GM18520 (cell line): ENCODE measurements around the gene SRCIN1.
"Not testable (repeated sequence)": the region's sequence is repeated elsewhere in the genome, so short reads cannot be mapped to it uniquely, and the experiment has no call there.

Experiments used
- ATAC-seq: cut with Tn5 transposase; IDR thresholded peaks from one replicate; pipeline ENCODE4 v1.9.1; 2021; ENCODE audit not compliant: unreplicated experiment

Gene SRCIN1

DNA sequence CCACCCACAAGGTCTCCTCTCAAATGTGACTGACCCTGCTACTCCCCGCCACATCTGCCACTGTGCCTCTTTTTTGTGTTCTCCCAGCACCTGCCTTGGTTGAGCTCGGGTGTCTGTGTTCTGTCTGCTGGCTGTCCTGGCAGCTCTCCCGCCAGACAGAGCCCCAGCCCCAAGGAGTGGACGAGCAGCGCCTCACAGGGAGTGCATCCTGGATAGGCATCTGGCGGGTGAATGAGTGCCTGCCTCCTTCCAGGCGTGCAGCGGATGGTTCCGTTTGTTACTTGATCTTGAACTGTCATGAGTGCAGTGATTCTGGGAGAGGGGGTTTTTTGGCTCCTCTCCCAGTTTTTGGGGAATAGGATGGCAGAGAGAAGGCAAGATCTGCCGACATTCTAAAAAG is 77.6 kb downstream of the SRCIN1 start:
- not testable (repeated sequence) for ATAC-seq

- ATAC-seq = not testable (repeated sequence)
Observed at GRCh38 chr17:38526526-38526925, 79.2 kb downstream of the SRCIN1 start.

- ATAC-seq = no peak
Observed at GRCh38 chr17:38512473-38513058, 93.2 kb downstream of the SRCIN1 start.

DNA sequence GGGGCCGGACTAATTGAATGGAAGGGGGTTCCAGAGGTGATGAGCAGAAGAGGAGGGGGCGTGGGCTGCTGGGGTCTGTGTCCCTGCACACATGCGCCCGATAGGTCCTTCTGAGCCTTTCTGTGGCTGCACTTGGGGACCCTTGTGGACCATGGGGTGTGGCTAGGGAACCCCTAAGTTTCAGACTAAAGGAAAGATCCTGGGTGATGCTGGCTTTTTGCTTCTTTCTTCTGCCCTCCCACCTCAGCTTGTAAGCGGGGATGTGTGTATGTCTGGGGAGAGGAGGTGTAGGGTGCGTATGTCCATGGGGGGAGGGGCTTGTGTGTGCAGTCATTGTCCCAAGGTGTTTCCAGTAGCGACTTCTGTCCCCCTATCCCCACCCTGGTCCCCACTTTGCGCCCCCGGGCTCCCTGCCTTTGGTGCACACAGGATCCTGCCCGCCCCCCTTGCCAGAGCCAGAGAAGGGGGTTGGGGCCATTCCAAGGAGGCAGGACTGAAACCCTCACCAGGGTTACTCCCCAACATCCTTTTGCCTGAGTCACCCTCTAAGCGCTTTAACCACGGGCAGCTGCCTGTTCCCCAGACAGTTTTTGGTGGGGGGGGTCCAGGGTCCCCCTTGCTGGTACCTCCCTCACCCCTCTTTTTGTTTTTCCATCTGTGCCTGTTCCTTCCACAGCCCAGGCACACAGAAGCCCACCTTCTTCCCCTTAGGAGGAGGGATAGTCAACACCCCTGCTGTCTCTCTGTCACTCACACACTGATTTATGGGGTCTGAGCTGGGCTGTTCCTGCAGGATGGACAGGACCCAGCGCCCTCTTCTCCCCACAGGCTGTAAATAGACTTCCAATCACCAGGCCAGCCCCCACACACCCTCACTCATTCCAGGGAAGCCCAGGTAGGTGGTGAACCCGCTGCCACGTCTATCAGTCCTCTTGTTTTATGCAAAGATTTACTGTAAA is 94.3 kb downstream of the SRCIN1 start:
- ATAC-seq = no peak

- ATAC-seq = no peak
Observed at GRCh38 chr17:38510421-38511149, 95.2 kb downstream of the SRCIN1 start.

DNA sequence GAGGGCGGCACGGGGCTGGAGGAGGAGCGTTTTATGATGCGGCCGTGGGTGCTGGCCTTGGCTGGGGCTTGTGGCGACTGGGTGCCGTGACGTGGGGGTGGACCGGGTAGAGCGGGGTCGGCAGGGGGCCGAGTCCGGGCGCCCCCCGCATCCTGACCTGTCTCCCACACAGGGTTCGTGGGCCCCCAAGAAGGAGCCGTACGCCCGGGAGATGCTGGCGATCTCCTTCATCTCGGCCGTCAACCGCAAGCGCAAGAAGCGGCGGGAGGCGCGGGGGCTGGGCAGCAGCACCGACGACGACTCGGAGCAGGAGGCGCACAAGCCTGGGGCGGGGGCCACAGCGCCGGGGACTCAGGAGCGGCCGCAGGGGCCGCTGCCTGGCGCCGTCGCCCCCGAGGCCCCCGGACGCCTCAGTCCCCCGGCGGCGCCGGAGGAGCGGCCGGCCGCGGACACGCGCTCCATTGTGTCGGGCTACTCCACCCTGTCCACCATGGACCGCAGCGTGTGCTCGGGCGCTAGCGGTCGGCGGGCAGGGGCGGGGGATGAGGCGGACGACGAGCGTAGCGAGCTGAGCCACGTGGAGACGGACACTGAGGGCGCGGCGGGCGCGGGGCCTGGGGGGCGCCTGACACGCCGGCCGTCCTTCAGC is 95.9 kb downstream of the SRCIN1 start:
- no peak for ATAC-seq

DNA sequence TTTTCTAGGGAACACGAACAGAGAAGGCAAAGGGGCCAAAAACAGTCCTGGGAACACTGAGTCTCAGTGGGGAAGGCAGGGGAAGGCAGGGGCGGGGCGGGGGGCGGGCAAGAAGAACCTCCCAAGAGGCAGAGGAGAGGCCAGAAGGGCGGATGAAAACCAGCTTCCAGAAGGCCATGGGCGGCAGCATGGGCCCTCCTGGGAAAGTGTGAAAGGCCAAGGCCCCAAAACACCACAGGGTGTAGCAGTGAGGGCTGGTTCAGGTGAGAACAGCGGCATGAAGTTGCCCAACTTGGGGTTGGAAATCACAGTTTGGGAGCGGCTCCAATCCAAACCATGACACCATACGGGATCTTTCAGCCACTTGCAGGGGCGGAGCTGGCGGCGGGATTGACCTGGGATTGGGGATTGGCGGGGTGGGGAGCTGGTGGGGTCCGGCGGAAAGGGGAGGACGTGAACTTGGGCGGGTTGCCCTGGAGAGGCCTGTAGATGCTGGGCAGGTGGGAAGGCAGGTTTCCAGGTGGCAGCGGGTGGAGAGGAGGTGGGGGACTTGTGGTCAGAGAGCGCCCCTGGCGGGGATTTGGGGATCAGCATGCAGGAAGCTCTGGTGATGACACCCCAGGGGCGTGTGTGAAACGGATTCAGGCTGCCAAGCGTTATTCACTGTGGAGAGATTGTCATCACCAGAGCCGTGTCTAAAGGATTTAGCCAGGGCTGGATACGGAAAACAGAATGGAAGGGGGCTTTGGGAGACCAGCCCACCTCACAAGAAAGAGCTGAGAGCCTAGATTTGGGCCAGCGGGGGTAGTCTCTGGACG is 96.6 kb downstream of the SRCIN1 start:
- ATAC-seq = no peak

DNA sequence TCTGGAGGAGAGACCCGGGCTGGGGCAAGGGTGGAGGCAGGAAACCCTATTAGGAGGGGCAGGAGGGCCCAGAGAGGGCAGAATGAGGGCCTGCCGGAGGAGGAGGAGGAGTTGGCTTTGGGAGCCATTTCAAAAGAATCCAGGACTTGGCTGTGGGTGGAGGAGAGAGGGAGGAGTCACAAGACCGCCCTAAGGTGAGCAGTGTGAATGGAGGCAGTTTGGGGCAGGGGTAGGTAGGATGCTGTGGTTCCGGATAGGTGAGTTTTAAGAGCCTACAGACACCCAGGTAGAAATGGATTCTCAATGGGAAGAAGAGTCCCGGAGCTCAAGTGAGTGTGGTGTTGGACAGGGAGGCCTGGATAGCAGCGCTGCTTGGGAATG is 97.2 kb downstream of the SRCIN1 start:
- no peak for ATAC-seq

DNA sequence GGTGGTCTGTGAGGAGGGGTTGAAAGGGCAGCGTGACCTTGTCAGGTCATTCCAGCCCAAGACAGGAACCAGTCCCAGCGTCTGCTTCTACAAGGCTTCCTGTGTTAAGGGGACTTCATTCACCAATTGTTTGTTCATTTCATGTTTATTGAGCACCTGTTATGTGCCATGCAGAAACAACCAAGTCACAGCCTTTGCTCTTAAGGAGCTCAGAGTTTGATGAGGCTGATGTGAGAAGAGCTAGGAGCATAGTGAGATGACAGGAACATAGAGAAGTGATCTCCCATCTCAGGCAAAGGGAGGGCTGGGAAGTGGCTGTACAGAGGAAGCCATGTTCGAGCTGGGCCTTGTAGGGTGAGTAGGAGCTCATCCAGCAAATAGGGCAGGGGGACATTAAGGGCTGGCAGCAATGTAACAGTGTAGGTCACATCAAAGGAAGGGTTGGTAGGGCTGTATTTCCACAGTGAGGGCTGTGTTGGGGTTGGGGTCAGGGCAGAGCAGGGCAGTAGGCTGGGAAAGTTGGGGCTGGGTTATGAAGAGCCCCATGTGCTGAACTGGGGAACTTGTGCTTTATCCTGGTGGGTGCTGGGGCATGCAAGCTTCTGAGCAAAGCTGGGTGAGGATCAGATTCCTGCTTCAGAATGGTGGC is 97.7 kb downstream of the SRCIN1 start:
- ATAC-seq = no peak

DNA sequence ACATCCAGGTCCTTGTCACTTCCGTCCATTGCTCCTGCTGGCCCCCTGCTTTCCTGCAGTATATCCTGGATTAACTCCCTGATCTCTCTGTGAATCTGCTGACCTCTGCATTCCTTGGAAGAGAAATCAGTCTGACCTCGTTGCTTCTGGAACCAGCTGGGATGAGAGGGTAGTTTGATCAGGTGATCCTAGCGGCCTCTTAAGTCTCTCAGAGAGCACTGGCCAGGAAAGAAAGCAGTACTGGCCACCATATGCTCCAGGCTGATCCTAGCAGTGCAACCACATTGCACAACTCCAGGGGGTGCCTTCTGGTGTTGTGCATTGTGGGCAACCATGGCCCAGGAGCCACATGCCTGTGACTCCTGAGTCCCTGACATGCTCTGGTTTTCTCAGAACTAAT is 98.3 kb downstream of the SRCIN1 start:
- no peak for ATAC-seq

- ATAC-seq = no peak
Observed at GRCh38 chr17:38504216-38504615, 101.5 kb downstream of the SRCIN1 start.

- not testable (repeated sequence) for ATAC-seq
Observed at GRCh38 chr17:38503286-38503913, 102.4 kb downstream of the SRCIN1 start.

- not testable (repeated sequence) for ATAC-seq
Observed at GRCh38 chr17:38501718-38502117, 104.0 kb downstream of the SRCIN1 start.

- ATAC-seq = not testable (repeated sequence)
Observed at GRCh38 chr17:38499230-38499629, 106.5 kb downstream of the SRCIN1 start.

DNA sequence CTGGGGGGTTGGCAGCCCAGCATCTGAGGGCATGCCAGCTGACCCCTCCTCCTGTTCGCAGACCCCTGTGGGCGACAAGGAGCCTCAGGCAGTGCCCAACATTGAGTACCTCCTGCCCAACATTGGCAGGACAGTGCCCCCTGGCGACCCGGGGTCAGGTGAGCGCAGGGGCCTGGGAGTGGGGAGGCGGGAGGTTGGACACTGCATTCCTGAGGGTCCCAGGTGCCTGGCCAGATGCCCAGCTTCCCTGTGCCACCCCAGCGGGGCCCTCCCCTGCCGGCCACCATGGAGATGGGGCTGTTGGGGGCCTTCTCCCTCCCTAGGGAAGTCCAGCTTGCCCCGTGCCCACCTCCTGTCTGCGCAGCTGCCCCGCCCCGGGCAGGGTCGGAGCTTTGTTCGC is 107.4 kb downstream of the SRCIN1 start:
- no peak for ATAC-seq

DNA sequence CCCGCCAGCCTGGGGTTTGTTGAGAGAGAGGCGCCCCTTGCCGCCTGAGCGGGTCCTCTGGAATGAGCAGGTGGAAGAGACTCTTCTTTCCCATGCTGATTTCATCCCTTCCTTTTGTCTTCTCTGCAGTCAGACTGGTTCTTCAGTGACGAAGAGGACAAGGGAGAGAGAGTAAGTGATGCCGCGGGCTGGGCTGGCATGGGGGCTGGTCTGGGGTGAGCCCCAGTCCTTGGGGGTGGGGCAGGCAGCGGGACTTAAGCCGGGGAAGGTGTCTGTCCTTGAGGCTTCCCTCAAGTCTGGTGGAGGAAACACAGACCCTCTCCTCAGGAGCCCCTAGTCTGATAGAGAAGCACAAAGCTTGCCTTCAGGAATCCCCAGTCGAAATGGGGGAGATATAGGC is 108.1 kb downstream of the SRCIN1 start:
- not testable (repeated sequence) for ATAC-seq

GRCh38 chr17:38494152-38494551 is 111.6 kb downstream of the SRCIN1 start:
- ATAC-seq = not testable (repeated sequence)

- not testable (repeated sequence) for ATAC-seq
Observed at GRCh38 chr17:38492067-38493040, 113.4 kb downstream of the SRCIN1 start.
